ENCODE data around the gene CNTN6. TPM values are rescaled to one million over a fixed set of nuclear protein-coding genes. Genes with fewer than 3 reads are reported as not detected.

Gene CNTN6
- polyA plus RNA-seq, 1 donor (not counting 4 experiments of a cell fraction or from before 2014, with no cell fraction given): not detected

DNA sequence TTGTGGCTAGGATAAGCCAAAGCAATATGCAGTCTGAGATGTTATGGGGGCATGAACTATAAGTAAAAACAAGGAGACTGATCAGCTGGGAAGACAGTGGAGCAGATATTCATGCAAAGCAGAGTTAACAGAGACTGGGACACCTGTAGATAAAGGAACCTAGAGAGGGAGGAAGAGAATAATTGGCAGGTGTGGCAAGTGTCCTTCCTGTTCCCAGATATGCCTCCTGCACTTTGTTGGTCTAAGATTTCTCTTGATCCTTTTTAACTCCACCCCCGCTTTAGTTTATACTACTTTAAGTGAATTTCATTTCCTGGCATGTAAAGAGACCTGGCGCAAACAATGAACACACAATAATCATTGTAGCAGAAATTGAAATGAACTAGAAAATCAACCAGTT, 169.4 kb downstream of the CNTN6 start:
- dilution Hi-C loops (cut with MboI; ENCODE audit: extremely low pct_ligation_motif_present, low sequenced_read_pairs): no loop called here
- H3K9ac ChIP-seq (ENCODE audit: control insufficient read depth, extremely low read depth, insufficient read depth, low read length): no peak overlapping the region
- H4K20me1 ChIP-seq (ENCODE audit: control insufficient read depth, extremely low read depth, insufficient read depth, low read length): no peaks in the 10 kb centered on the region
- no peaks in the 10 kb centered on the region for H3K9me3 ChIP-seq (ENCODE audit: control insufficient read depth, low read depth, low read length)
- no peak overlapping the region for H3K4me3 ChIP-seq (ENCODE audit: control insufficient read depth in 2 of 3, extremely low read depth in 1 of 3, insufficient read depth in 2 of 3, low read depth in 1 of 3, low read length in 3 of 3)
- no peak overlapping the region for H3K27ac ChIP-seq (ENCODE audit: control insufficient read depth, insufficient read depth, low read length)
- FAIRE-seq (no peak), DNase-seq (ENCODE audit: low read depth, low spot score) (no peak)
- no peaks in the 10 kb centered on the region for H3K27me3 ChIP-seq (ENCODE audit: control insufficient read depth, extremely low read depth, insufficient read depth, low read length)
- no peak overlapping the region for H2AFZ ChIP-seq (ENCODE audit: control insufficient read depth, low read length)
- no peaks in the 10 kb centered on the region for H3K36me3 ChIP-seq (ENCODE audit: control insufficient read depth in 2 of 2, extremely low read depth in 1 of 2, insufficient read depth in 2 of 2, low read length in 2 of 2)
- TF ChIP-seq EZH2 (IDR thresholded peaks at IDR 0.05; ENCODE audit: low read length): no peak
- TF ChIP-seq, protein P1, sequence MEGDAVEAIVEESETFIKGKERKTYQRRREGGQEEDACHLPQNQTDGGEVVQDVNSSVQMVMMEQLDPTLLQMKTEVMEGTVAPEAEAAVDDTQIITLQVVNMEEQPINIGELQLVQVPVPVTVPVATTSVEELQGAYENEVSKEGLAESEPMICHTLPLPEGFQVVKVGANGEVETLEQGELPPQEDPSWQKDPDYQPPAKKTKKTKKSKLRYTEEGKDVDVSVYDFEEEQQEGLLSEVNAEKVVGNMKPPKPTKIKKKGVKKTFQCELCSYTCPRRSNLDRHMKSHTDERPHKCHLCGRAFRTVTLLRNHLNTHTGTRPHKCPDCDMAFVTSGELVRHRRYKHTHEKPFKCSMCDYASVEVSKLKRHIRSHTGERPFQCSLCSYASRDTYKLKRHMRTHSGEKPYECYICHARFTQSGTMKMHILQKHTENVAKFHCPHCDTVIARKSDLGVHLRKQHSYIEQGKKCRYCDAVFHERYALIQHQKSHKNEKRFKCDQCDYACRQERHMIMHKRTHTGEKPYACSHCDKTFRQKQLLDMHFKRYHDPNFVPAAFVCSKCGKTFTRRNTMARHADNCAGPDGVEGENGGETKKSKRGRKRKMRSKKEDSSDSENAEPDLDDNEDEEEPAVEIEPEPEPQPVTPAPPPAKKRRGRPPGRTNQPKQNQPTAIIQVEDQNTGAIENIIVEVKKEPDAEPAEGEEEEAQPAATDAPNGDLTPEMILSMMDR (optimal IDR thresholded peaks at IDR 0.05 in 1 of 3, IDR thresholded peaks at IDR 0.05 in 1 of 3, conservative IDR thresholded peaks at IDR 0.05 in 1 of 3; ENCODE audit: extremely low read depth in 1 of 3, insufficient read depth in 2 of 3, low read length in 3 of 3): no peak
- H3K79me2 ChIP-seq (ENCODE audit: control insufficient read depth, insufficient read depth, low read length): no peaks in the 10 kb centered on the region
- no peaks in the 10 kb centered on the region for H3K4me1 ChIP-seq (ENCODE audit: control insufficient read depth, extremely low read depth, insufficient read depth, low read length)
- H3K9me1 ChIP-seq (ENCODE audit: control insufficient read depth, extremely low read depth, insufficient read depth, low read length): no peaks in the 10 kb centered on the region
- H3K4me2 ChIP-seq (ENCODE audit: control insufficient read depth, extremely low read depth, insufficient read depth, low read depth, low read length): no peak overlapping the region

DNA sequence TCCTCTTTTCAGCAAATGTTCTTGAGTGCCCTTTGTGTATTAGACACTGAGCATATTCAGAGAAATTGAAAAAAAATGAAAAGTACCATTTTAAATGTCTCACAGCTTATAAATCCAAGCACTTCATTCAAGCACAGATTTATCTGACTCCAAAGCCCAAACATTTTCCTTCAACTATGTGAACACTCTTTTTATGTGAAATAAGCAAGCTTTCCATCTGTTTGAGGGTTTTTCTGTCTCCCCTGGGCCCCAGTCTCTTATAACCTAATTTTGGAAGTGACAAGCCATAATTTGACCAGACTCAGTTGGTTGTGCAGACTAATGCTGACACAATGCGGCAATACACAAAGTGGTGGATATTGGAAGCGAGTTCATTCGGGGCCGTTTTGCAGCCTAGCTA, 170.3 kb downstream of the CNTN6 start:
- H4K20me1 ChIP-seq (ENCODE audit: control insufficient read depth, extremely low read depth, insufficient read depth, low read length): no peaks in the 10 kb centered on the region
- no peak overlapping the region for H3K9ac ChIP-seq (ENCODE audit: control insufficient read depth, extremely low read depth, insufficient read depth, low read length)
- no peaks in the 10 kb centered on the region for H3K36me3 ChIP-seq (ENCODE audit: control insufficient read depth in 2 of 2, extremely low read depth in 1 of 2, insufficient read depth in 2 of 2, low read length in 2 of 2)
- H3K4me2 ChIP-seq (ENCODE audit: control insufficient read depth, extremely low read depth, insufficient read depth, low read depth, low read length): no peak overlapping the region
- no peaks in the 10 kb centered on the region for H3K4me1 ChIP-seq (ENCODE audit: control insufficient read depth, extremely low read depth, insufficient read depth, low read length)
- H2AFZ ChIP-seq (ENCODE audit: control insufficient read depth, low read length): no peak overlapping the region
- no peaks in the 10 kb centered on the region for H3K27me3 ChIP-seq (ENCODE audit: control insufficient read depth, extremely low read depth, insufficient read depth, low read length)
- no peak overlapping the region for H3K27ac ChIP-seq (ENCODE audit: control insufficient read depth, insufficient read depth, low read length)
- no peaks in the 10 kb centered on the region for H3K9me3 ChIP-seq (ENCODE audit: control insufficient read depth, low read depth, low read length)
- no peak overlapping the region for H3K4me3 ChIP-seq (ENCODE audit: control insufficient read depth in 2 of 3, extremely low read depth in 1 of 3, insufficient read depth in 2 of 3, low read depth in 1 of 3, low read length in 3 of 3)
- H3K79me2 ChIP-seq (ENCODE audit: control insufficient read depth, insufficient read depth, low read length): no peaks in the 10 kb centered on the region
- DNase-seq (ENCODE audit: low read depth, low spot score) (no peak), FAIRE-seq (no peak)
- dilution Hi-C loops (cut with MboI; ENCODE audit: extremely low pct_ligation_motif_present, low sequenced_read_pairs): no loop called here
- no peaks in the 10 kb centered on the region for H3K9me1 ChIP-seq (ENCODE audit: control insufficient read depth, extremely low read depth, insufficient read depth, low read length)
- TF ChIP-seq, protein P1 (optimal IDR thresholded peaks at IDR 0.05 in 1 of 3, IDR thresholded peaks at IDR 0.05 in 1 of 3, conservative IDR thresholded peaks at IDR 0.05 in 1 of 3; ENCODE audit: extremely low read depth in 1 of 3, insufficient read depth in 2 of 3, low read length in 3 of 3): no peak
- no peak for TF ChIP-seq EZH2 (IDR thresholded peaks at IDR 0.05; ENCODE audit: low read length)

Measured in keratinocyte (primary cell).